ENCODE measurements around the gene RPS29.
"Not testable (repeated sequence)": the region's sequence is repeated elsewhere in the genome, so short reads cannot be mapped to it uniquely, and the experiment has no call there.

The RPS29 gene

DNA sequence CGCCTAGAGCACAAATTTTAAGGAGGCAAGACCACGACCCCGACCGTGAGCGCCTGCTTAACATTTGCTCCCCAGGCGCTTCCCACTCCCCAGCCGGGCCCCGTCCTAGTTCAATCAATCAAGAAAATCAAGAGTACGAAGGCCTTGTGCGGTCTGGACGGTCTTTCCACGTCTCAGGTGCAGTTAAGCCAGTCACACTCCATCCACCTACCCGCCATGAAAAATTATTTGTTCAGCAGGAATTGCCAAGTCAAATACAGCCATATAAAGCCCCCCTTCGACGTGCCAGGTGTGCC is 12.0 kb upstream of the RPS29 start:
- DNase-seq (ENCODE audit: low read depth): no peak

DNA sequence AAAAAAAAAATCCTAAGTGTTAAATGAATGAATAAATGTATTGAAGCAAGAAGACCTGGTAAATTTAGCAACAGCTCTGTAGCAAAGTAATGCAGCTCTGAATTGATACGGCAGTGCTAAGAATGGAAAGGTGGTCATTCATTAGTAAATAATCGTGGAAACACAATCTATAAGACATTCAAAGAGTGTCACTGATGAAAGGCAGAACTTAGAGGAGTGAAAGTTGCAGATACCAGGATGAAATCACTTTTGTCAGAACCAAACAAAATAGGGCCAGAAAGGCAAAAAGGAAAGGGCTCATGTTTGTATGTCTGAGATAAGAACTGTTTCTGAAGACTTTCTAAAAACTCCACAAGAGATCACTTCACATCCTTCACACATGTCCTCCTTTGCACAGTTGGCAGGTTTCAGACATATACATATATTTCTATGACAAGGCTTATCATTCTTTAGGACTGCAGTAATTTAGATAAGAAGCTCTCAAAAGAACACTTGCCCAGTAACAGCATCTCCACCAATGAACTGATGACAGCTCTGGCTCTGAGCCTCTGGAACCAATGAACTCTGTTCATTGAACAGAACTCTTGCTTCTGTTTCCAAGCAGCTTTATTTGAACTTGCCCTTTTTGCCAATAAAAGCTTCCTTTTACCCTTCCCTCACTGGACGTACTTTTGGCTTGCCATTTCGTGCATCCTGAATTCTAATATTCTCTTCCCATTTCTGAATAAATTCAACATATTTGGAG is 8.3 kb upstream of the RPS29 start:
- peak; percentile 75 for DNase-seq (ENCODE audit: low read depth)

DNA sequence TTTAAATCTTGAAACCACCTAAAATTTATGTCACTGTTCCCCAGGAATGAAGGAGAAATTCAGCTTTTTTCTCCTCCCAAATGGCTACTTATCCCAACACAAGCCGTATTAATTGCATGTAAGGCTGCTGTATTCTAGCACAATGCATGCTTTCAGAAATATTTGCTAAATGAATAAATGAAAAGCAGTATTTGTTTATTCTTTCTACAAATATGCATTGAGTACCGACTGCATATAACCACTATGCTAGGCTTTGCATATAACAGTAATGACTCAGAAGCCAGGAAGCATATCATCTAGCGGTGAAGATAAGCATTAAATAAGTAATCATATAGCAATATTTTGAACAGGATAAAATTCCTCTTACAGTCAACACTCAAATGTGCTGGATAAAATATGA is 6.8 kb upstream of the RPS29 start:
- peak; percentile 65 for DNase-seq (ENCODE audit: low read depth)

DNA sequence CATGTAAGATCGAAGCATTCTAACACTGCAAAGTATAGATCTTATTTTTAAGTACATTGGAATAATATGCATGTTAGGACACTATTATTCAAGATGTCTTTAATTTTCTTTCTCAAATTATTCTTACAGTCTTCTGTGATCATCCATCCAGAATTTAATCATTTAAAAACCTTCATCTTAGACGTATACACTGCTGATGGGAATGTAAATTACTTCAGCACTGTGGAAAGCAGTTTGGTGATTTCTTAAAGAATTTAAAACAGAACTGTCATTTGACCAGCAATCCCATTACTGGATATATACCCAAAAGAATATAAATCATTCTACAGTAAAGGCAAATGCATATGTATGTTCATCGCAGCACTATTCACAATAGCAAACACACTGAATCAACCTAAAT is 3.2 kb upstream of the RPS29 start:
- no peak for DNase-seq (ENCODE audit: low read depth)

DNA sequence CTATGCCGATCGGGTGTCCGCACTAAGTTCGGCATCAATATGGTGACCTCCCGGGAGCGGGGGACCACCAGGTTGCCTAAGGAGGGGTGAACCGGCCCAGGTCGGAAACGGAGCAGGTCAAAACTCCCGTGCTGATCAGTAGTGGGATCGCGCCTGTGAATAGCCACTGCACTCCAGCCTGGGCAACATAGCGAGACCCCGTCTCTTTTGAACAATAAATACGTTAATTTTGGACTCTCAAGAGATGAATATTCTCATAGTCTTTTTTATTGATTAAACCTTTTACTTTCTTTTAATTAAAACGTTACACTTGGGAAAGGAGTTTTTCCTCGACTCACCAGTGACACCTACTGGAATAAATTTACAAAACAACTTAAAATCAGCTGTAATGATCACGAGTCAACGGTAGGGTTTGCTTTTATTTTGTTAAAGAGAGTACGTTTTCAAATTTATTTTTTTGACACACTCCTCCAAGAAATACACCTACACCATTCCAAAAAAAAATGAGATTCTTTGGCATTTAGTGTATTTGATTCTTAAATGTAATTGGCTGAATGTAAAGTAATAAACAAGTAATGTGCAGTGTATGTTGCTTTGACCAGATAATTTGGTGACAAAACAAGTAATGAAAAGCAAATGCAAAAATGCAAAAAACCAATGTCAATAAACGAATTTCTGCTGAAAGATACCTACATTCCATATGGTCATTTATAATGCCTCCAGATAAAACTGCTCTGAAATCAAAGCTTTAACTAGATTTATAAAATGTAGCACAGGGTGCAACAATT is 687 bp upstream of the RPS29 start:
- peak; percentile 43 for DNase-seq (ENCODE audit: low read depth)

DNA sequence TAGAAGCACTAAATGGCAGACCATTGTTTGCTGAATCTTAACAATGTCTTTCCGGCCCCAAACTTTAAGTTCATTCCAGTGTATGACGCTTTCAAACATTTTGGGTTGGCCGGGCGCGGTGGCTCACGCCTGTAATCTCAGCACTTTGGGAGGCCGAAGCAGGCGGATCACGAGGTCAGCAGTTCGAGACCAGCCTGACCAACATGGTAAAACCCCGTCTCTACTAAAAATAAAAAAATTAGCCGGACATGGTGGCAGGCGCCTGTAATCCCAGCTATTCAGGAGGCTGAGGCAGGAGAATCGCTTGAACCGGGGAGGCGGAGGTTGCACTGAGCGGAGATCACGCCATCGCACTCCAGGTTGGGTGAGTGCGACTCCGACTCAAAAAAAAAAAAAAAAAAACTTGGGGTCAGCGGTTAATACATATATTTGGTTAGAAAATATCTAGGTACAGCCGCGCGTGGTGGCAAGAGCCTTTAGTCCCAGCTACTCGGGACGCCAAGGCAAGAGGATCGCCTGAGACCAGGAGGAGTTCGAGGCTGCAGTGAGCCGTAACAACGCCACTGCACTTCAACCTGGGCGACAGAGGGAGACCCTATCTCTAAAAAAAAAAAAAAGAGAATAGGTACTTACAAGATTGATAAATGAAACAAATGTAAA is 1.1 kb downstream of the RPS29 start:
- not testable (repeated sequence) for DNase-seq (ENCODE audit: low read depth)

DNA sequence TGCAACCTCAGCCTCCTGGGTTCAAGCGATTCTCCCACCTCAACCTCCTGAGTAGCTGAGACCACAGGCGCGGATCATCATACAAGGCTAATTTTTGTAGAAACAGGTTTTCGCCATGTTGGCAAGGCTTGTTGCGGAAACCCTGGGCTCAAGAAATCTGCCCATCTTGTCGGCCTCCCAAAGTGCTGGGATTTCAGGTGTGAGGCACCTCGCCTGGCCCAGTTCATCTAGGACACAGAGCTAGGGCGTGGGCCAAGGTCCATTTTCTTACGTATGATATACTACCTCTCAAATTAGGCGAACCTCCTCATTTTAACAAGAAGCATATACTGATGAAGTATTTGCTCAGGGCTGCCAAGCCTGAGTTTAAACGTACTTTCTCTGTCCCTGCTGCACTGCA is 2.1 kb downstream of the RPS29 start:
- DNase-seq (ENCODE audit: low read depth): no peak

DNA sequence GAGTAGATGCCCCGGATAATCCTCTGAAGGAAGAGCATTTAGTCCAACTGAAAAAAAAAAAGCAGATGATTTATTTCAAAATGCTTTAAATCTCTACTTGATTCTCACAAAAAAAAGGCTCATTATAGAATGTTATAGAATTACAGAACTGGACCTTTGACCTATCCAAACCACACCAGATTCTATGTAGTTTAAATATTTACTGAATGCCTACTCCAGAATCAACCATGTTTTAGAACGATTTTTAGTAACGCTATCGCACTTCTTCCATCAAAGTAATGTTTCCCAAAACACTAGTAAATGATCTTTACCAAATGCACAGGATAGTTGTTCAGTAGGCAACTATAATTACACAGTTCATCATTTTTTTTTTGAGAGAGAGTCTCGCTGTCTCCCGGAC is 2.6 kb downstream of the RPS29 start:
- no peak for DNase-seq (ENCODE audit: low read depth)

DNA sequence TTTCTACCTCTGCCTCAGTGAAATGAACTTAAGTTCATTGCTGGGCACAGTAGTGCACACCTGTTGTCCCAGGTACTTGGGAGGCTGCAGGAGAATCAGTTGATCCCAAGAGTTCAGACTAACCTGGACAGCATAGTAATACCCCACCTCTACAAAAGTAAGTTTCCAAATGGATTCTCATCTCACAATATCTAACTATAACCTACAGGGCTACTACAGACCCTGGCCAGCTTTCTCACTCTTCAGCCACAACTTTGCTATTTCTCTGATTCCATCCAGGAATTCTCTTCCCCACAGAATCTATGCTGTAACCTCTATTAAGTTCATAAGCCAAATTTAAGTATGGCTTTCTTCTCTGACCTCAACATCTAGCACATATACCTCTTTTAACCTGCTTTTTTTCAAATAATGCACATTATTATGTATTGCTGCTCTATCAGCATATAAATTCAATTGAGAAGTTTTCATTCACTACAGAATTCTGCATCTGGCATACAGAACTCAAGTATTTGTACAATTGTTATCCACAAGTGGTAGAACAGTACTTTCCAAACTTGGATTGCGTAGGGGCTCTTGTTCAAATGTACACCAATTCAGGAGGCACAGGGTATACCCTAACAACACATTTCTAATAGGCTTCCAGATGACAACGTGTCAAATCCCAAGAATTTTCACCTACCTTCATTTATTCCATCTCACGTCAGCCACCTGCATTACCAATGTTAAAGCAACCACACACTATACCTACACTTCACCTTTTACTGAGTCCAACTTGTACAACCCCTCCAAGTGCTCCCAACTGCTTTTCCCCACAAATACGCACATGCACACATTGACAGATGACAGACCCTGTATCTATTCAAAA is 3.8 kb downstream of the RPS29 start:
- DNase-seq (ENCODE audit: low read depth): no peak

DNA sequence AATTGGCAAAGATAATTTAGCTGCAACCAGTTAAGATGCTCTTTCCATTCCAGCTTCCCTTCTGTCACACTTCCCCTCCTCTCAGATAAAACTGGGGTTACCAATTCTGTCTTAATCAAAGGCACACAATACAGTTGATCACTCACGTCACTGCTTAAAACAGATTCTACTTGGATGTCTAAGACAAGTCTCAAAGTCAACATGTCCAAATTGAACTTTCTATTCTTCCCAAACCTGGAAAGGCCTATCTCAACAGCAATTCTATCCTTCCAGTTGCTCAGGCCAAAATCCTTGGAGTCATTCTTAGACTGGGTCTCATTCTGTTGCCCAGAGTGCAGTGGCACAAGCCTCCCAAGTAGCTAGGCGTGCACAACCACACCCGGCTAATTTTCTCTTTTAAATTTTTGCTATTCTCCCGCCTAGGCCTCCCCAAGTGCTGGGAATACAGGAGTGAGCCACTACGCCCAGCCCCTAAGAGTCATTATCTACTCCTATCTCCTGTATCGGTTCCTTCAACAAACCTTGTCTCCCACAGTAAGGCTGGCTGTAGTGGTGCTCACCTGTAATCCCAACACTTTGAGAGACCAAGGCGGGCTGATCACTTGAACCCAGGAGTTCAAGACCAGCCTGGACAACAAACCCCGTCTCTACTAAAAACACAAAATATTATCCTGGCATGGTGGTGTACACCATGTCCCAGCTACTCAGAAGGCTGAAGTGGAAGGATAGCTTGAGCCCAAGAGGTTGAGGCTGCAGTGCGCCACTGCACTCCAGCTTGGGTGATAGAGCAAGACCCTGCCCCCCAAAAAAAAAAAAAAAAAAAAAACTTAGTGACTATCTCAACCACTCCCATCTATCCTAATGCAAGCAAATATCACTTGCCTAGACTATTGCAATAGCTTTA is 4.7 kb downstream of the RPS29 start:
- no peak for DNase-seq (ENCODE audit: low read depth)

DNA sequence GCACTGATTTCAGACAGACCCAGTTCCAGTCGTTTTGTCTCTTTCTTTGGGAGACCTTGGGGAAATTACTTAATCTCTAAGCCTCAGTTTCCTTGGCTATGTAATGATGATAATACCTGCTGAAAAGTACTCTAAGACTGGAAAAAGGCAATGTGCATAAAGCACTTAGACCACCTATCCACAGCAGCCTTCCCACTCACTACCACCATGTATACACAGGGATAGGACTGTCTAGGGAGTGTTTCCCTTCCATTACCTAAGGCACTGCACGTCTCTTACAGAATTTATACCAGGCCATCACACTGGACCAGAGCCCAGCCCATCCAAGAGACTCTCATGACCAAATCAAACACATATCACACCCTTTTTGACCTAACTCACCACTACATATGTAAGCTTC is 6.3 kb downstream of the RPS29 start:
- no peak for DNase-seq (ENCODE audit: low read depth)

DNA sequence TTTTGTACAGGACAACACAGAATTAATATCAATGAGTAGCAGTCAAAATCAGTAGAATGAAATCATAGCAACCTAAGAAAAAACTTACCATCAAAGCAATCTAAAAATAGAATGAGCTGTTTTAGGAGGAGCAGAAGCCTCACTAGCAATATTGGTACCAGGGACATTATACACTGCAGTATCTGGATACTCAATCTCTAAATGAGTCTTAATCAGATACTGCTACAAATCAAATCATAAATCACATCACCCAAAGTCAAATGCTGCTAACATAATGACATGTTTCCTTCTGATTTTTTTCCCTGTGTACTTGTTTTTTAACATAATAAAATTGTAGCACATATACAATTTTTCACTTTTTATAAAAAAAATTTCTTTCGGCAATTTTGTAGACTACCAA is 8.0 kb downstream of the RPS29 start:
- no peak for DNase-seq (ENCODE audit: low read depth)

DNA sequence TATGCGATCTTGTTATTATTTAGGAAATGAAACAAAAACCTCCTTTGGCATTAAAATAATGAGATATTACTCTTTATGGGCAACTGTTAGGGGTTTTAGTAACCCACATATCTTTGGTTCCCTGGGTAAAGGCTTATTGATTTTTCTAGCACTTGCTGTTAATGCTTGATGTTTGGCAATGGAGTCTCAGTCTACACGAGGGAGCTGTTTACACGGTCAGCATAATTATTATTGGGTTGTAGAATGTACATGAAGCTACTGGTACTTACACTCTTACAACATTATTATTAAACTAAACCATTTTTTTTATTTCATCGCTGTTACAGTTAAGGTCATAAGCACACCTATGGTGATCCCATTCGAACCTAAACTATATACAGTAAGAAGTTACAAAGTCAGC is 12.1 kb downstream of the RPS29 start:
- no peak for DNase-seq (ENCODE audit: low read depth)

DNA sequence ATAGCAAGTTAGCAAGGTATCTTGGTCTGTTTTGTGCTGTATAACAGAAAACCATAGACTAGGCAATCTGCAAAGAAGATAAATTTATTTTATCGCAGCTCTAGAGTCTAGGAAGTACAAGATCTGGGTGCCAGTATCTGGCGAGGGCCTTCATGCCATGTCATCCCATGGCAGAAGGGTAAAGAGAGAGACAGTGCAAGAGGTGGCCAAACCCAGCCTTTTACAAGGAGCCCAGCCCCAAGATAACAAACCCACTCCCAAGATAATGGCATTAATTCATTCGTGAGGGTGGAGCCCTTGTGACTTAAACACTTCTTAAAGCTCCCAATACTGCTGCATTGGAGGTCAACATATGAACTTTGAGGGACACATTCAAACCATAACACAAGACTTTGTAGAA is 16.9 kb downstream of the RPS29 start:
- no peak for DNase-seq (ENCODE audit: low read depth)

DNA sequence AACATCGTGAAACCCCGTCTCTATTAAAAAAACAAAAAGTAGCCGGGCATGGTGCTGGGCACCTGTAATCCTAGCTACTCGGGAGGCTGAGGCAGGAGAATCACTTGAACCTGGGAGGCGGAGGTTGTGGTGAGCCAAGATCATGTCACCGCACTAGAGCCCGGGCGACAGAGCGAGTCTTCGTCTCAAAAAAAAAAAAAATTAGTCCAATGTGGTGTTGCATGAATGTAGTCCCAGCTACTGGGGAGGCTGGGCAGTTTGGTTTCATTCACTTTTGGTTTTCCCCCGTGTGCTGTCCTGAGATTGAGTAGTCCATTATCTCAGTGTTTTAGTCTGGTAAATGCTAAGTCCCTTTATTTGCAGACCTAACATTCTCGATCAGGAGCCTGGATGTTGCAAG is 19.5 kb downstream of the RPS29 start:
- DNase-seq (ENCODE audit: low read depth): no peak

DNA sequence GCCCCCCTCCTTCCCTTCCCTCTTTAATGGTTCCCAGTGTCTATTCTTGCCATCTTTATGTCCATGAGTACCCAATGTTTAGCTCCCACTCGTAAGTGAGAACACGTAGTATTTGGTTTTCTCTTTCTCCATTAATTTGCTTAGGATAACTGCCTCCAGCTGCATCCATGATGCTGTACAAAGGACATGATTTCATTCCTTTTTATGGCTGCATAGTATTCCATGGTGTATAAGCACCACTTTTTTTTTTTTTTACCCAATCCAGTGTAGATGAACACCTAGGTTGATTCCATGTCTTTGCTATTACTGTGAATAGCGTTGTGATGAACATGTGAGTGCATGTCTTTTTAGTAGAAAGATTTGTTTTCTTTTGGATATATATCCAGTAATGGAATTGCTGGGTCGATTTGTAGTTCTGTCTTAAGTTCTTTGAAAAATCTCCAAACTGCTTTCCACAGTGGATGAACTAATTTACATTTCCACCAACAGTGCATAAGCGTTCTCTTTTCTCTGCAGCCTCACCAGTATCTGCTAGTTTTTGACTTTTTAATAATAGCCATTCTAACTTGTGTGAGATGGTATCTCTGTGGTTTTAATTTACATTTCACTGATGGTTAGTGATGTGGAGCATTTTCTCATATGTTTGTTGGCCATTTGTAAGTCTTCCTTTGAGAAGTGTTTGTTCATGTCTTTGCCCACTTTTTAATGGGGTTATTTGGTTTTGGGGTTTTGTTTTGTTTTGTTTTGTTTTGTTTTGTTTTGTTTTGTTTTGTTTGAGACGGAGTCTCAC is 26.0 kb downstream of the RPS29 start:
- no peak for DNase-seq (ENCODE audit: low read depth)

DNA sequence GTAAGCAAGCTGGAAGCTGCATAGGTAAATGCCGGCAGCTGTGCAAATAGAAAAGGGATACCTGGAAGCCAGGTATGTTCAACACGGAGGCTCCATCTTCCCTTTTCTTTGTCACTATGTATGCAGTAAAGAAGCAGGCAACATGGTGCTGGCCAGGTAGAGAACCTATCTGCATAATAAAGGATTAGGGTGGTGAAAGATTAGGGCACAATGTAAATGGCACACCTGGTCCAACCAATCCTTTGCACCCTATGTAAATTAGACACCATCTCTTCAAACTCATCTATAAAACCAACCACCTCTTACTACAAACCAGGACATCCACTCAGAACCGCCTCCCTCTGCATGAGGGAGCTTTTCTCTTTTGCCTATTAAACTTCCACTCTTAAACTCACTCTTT is 32.3 kb downstream of the RPS29 start:
- DNase-seq (ENCODE audit: low read depth): no peak

DNA sequence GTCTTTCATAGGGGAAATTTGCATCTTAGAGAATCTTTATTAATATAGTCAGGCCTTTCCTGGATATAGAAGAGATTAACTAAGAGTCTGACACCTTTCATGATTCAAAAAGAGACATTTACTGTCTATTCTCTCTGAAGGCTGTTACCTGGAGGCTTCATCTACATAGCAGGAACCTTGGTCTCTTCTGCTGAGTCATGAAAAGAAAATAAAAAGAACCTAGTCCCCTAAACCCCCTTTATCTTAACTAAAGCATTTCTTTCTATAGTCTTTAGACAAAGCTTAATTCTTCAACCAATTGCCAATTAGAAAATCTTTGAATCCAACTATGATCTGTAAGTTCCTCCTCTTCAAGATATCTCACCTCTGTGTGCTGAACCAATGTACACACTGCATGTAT is 33.1 kb downstream of the RPS29 start:
- DNase-seq (ENCODE audit: low read depth): no peak

DNA sequence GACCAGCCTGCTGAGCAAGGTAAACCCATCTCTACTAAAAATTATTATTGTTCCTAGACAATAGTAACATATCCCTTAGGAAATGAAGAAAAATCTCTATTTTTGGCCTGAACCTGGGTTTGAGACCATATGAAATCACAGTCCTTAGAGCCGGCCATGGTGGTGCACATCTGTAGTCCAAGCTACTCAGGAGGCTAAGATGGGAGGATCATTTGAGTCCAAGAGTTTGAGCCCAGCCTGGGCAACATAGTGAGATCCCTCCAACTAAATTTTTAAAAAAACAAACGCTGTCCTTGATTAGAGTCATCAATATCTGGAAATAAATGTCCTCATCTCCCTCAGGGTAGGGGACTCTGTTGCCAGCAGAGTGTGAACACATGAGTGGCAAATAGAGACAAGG is 34.6 kb downstream of the RPS29 start:
- DNase-seq (ENCODE audit: low read depth): no peak

Data from non-pigmented ciliary epithelial cell (primary cell).